HepG2 (cell line): ENCODE results near the gene OSBPL8. TPM values are rescaled to one million over a fixed set of nuclear protein-coding genes. Genes with fewer than 3 reads are reported as not detected.
A peak's percentile ranks its signal among the peaks of the same experiment; 100 is the strongest.

ENCODE experiments used
- FOSL2 ChIP-seq: sonication (generic); formaldehyde crosslinking; IDR thresholded peaks from 2 replicates; pipeline ENCODE4 v1.4.0; 2020; ENCODE audit warnings: missing genetic modification reagents
- KDM5A ChIP-seq: fragments of 200-600 bp; sonication (generic); IDR thresholded peaks from 2 replicates; pipeline ENCODE4 v1.7.0; 2018; ENCODE audit warnings: antibody characterized with exemption, mild to moderate bottlenecking, low read length, borderline replicate concordance
- MEIS1 ChIP-seq: sonication (generic); formaldehyde crosslinking; IDR thresholded peaks from 2 replicates; pipeline ENCODE4 v1.9.0; 2021; ENCODE audit warnings: mild to moderate bottlenecking, missing genetic modification reagents, moderate library complexity, borderline replicate concordance
- MTA3 ChIP-seq: sonication (generic); formaldehyde crosslinking; IDR thresholded peaks from 2 replicates; pipeline ENCODE4 v1.4.0; 2020; ENCODE audit warnings: missing genetic modification reagents
- MTF1 ChIP-seq: sonication (generic); formaldehyde crosslinking; IDR thresholded peaks from 2 replicates; pipeline ENCODE4 v1.5.0; 2020; ENCODE audit warnings: missing genetic modification reagents
- MTF2 ChIP-seq: sonication (generic); formaldehyde crosslinking; IDR thresholded peaks from 2 replicates; pipeline ENCODE4 v1.5.0; 2020; ENCODE audit warnings: missing genetic modification reagents, borderline replicate concordance
- SMARCE1 ChIP-seq: fragments of 450-650 bp; IDR thresholded peaks from 2 replicates; pipeline ENCODE4 v1.6.1; 2017; ENCODE audit warnings: borderline replicate concordance
- ZNF589 ChIP-seq: sonication (generic); formaldehyde crosslinking; conservative IDR thresholded peaks from 2 replicates; pipeline ENCODE4 v1.8.0; 2022; ENCODE audit warnings: mild to moderate bottlenecking, moderate library complexity, missing genetic modification reagents
- ZNF792 ChIP-seq: IDR thresholded peaks from 2 replicates; pipeline ENCODE4 v1.6.1; 2016
- ZNF841 ChIP-seq: sonication (generic); formaldehyde crosslinking; IDR thresholded peaks from 2 replicates; pipeline ENCODE4 v1.8.1; 2023; ENCODE audit warnings: missing genetic modification reagents, borderline replicate concordance
- ZNF883 ChIP-seq: sonication (generic); formaldehyde crosslinking; IDR thresholded peaks from 2 replicates; pipeline ENCODE4 v1.5.1; 2020; ENCODE audit warnings: mild to moderate bottlenecking, missing genetic modification reagents; ENCODE audit errors: not compliant biosample characterization
- polyA plus RNA-seq, 8 experiments: library from polyadenylated mRNA; depleted of rRNA in 3 of 8; stranded (reverse) in 7 of 8; unstranded in 1 of 8; fragments of >200 nt; fragmentation: Illumina TruSeq in 4 of 8; extraction: Trizol in 4 of 8; gene quantifications; 2 replicates each; pipeline versions ENCODE4 v1.2.1 to v1.2.3, GENCODE V29; 2011 to 2016; ENCODE audit warnings: low read depth in 4 of 8, missing spikeins in 1 of 8, mixed read lengths in 1 of 8; ENCODE audit not compliant: insufficient read depth in 1 of 8
- total RNA-seq, 5 experiments: library from RNA; depleted of rRNA; stranded (reverse); fragments of >200 nt; fragmentation: Illumina TruSeq; extraction: Trizol; gene quantifications; 2 replicates each; pipeline ENCODE4 v1.2.3, GENCODE V29; 2016; ENCODE audit warnings: low read depth in 1 of 5
- TF ChIP-seq, protein P1 (sequence below): sonication (generic); formaldehyde crosslinking; IDR thresholded peaks from 2 replicates; pipeline ENCODE4 v1.4.0; 2020; ENCODE audit warnings: missing genetic modification reagents
- TF ChIP-seq, protein P2 (sequence below): sonication (generic); formaldehyde crosslinking; IDR thresholded peaks from 2 replicates; pipeline ENCODE4 v1.9.0; 2022; ENCODE audit warnings: low read depth, missing genetic modification reagents
- TF ChIP-seq, protein P3 (sequence below): sonication (generic); formaldehyde crosslinking; conservative IDR thresholded peaks from 2 replicates; pipeline ENCODE4 v1.8.0; 2022; ENCODE audit warnings: missing genetic modification reagents
- TF ChIP-seq, protein P4 (sequence below): sonication (generic); formaldehyde crosslinking; IDR thresholded peaks from 2 replicates; pipeline ENCODE4 v1.5.0; 2020; ENCODE audit warnings: mild to moderate bottlenecking, missing genetic modification reagents, borderline replicate concordance
- TF ChIP-seq, protein P5 (sequence below): sonication (generic); formaldehyde crosslinking; IDR thresholded peaks from 2 replicates; pipeline ENCODE4 v1.5.1; 2020; ENCODE audit warnings: mild to moderate bottlenecking, missing genetic modification reagents, borderline replicate concordance

OSBPL8 gene
- total and polyA plus RNA-seq, 2 of the 13 experiments (the other 11 are each of a cell fraction or from before 2014, with no cell fraction given): 11.0 to 33.9 TPM

DNA sequence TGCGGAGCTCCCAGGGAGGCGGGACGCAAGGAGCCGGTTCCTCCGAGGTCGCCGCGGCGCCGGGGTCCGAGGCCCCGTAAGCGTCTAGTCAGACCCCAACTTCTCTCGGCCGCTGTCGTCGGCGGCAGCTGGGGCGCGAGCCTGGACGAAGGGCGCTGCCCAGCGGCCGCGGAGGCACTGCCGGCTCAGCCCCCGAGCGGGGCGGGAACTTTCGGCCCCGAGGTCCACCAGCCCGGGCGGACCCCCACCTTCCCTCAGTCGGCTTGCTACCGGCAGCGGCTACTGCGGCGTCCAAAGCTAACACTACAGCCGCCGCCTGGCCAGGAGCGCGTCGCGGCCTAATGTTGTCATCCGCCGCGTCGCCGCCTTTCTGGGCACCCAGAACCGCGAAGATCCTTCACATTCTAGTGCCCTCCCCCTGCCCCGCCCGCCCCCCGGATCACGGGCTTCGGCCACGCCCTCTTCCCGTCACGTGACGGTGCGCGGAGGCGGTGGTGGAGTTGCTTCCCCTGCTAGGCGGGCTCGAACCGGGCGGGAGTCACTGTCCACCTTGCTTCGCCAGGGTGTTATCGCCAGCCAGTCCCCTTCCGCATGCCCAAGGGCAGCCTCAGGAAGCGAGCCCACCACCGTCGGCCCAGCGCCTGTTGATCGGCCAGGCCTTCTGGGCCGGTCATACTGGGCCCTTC is at the start of gene OSBPL8 (continued):
- TF ChIP-seq ZNF792 (CRISPR knock-in tag) (peak; percentile 44; the same call in 1 of the 2 replicates), MTF2 (no peak; the same call in none of the 2 replicates), ZNF841 (no peak; the same call in 1 of the 2 replicates), MTA3 (CRISPR knock-in tag) (no peak), SMARCE1 (no peak), ZNF883 (CRISPR knock-in tag) (peak; percentile 73), MTF1 (no peak), FOSL2 (peak; percentile 46), MEIS1 (no peak; the same call in 1 of the 2 replicates), ZNF589 (CRISPR knock-in tag) (0 out of 2 replicates have a peak, but pooled peaks have one; percentile 78), KDM5A (peak; percentile 65)
- TF ChIP-seq, protein P1, sequence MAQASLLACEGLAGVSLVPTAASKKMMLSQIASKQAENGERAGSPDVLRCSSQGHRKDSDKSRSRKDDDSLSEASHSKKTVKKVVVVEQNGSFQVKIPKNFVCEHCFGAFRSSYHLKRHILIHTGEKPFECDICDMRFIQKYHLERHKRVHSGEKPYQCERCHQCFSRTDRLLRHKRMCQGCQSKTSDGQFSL: no peak
- TF ChIP-seq, protein P2, sequence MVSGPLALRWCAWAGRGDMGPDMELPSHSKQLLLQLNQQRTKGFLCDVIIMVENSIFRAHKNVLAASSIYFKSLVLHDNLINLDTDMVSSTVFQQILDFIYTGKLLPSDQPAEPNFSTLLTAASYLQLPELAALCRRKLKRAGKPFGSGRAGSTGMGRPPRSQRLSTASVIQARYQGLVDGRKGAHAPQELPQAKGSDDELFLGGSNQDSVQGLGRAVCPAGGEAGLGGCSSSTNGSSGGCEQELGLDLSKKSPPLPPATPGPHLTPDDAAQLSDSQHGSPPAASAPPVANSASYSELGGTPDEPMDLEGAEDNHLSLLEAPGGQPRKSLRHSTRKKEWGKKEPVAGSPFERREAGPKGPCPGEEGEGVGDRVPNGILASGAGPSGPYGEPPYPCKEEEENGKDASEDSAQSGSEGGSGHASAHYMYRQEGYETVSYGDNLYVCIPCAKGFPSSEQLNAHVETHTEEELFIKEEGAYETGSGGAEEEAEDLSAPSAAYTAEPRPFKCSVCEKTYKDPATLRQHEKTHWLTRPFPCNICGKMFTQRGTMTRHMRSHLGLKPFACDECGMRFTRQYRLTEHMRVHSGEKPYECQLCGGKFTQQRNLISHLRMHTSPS (CRISPR knock-in tag): peak; percentile 65
- TF ChIP-seq, protein P3, sequence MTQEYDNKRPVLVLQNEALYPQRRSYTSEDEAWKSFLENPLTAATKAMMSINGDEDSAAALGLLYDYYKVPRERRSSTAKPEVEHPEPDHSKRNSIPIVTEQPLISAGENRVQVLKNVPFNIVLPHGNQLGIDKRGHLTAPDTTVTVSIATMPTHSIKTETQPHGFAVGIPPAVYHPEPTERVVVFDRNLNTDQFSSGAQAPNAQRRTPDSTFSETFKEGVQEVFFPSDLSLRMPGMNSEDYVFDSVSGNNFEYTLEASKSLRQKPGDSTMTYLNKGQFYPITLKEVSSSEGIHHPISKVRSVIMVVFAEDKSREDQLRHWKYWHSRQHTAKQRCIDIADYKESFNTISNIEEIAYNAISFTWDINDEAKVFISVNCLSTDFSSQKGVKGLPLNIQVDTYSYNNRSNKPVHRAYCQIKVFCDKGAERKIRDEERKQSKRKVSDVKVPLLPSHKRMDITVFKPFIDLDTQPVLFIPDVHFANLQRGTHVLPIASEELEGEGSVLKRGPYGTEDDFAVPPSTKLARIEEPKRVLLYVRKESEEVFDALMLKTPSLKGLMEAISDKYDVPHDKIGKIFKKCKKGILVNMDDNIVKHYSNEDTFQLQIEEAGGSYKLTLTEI (CRISPR knock-in tag): no peak
- TF ChIP-seq, protein P4, sequence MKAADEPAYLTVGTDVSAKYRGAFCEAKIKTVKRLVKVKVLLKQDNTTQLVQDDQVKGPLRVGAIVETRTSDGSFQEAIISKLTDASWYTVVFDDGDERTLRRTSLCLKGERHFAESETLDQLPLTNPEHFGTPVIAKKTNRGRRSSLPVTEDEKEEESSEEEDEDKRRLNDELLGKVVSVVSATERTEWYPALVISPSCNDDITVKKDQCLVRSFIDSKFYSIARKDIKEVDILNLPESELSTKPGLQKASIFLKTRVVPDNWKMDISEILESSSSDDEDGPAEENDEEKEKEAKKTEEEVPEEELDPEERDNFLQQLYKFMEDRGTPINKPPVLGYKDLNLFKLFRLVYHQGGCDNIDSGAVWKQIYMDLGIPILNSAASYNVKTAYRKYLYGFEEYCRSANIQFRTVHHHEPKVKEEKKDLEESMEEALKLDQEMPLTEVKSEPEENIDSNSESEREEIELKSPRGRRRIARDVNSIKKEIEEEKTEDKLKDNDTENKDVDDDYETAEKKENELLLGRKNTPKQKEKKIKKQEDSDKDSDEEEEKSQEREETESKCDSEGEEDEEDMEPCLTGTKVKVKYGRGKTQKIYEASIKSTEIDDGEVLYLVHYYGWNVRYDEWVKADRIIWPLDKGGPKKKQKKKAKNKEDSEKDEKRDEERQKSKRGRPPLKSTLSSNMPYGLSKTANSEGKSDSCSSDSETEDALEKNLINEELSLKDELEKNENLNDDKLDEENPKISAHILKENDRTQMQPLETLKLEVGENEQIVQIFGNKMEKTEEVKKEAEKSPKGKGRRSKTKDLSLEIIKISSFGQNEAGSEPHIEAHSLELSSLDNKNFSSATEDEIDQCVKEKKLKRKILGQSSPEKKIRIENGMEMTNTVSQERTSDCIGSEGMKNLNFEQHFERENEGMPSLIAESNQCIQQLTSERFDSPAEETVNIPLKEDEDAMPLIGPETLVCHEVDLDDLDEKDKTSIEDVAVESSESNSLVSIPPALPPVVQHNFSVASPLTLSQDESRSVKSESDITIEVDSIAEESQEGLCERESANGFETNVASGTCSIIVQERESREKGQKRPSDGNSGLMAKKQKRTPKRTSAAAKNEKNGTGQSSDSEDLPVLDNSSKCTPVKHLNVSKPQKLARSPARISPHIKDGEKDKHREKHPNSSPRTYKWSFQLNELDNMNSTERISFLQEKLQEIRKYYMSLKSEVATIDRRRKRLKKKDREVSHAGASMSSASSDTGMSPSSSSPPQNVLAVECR (CRISPR knock-in tag): peak; percentile 92; the same call in 1 of the 2 replicates
- TF ChIP-seq, protein P5, sequence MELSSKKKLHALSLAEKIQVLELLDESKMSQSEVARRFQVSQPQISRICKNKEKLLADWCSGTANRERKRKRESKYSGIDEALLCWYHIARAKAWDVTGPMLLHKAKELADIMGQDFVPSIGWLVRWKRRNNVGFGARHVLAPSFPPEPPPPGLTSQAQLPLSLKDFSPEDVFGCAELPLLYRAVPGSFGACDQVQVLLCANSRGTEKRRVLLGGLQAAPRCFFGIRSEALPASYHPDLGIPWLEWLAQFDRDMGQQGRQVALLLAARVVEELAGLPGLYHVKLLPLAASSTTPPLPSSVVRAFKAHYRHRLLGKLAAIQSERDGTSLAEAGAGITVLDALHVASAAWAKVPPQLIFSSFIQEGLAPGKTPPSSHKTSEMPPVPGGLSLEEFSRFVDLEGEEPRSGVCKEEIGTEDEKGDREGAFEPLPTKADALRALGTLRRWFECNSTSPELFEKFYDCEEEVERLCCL (CRISPR knock-in tag): peak; percentile 92
